CD4-positive, CD25-positive, alpha-beta regulatory T cell (primary cell): ENCODE data around the gene DMD. TPM values are rescaled to one million over a fixed set of nuclear protein-coding genes. Genes with fewer than 3 reads are reported as not detected.

Experiments used
- ATAC-seq, 2 donors: fragments of 150-1000 bp; cut with Tn5 transposase; one replicate each; pipeline ENCODE4 v1.10.0; 2021; ENCODE audit warnings: low read depth in 2 of 2, moderate number of reproducible peaks in 2 of 2, moderate library complexity in 1 of 2
- DNase-seq, 3 donors: peaks; one replicate each; pipeline versions ENCODE4 v3.0.0 to v3.0.0-alpha.2; 2012 to 2022; ENCODE audit warnings: mixed read lengths in 1 of 3
- H3K27ac ChIP-seq: one replicate; pipeline ENCODE4 v1.7.0; 2013; ENCODE audit warnings: mild to moderate bottlenecking, low read length; ENCODE audit not compliant: insufficient read depth, poor library complexity, severe bottlenecking
- H3K27me3 ChIP-seq: one replicate; pipeline ENCODE4 v1.7.0; 2013; ENCODE audit warnings: low read length; ENCODE audit not compliant: control insufficient read depth, insufficient read depth
- H3K36me3 ChIP-seq: one replicate; pipeline ENCODE4 v1.7.0; 2013; ENCODE audit warnings: mild to moderate bottlenecking, low read length, moderate library complexity; ENCODE audit not compliant: control insufficient read depth, insufficient read depth
- H3K4me1 ChIP-seq: 2 replicates; pipeline ENCODE4 v1.7.0; 2013; ENCODE audit warnings: mild to moderate bottlenecking, low read length; ENCODE audit not compliant: insufficient read depth, control insufficient read depth, poor library complexity, severe bottlenecking
- H3K4me3 ChIP-seq: one replicate; pipeline ENCODE4 v1.7.0; 2013; ENCODE audit warnings: low read depth, mild to moderate bottlenecking, low read length, moderate library complexity
- H3K9me3 ChIP-seq, 2 experiments: 1 replicate in 1 of 2; 2 replicates in 1 of 2; pipeline ENCODE4 v1.7.0; 2013; ENCODE audit warnings: low read length in 2 of 2, mild to moderate bottlenecking in 1 of 2, moderate library complexity in 1 of 2; ENCODE audit not compliant: control insufficient read depth in 2 of 2
- H3K27ac Mint-ChIP-seq, 3 donors: one replicate each; pipeline ENCODE4 v1.8.0; 2020 to 2022; ENCODE audit warnings: mild to moderate bottlenecking in 3 of 3, mixed read lengths in 3 of 3, moderate library complexity in 2 of 3
- H3K27me3 Mint-ChIP-seq: one replicate; pipeline ENCODE4 v1.8.0; 2022; ENCODE audit warnings: mild to moderate bottlenecking, mixed read lengths
- H3K36me3 Mint-ChIP-seq: one replicate; pipeline ENCODE4 v1.8.0; 2020; ENCODE audit warnings: mixed read lengths
- H3K4me1 Mint-ChIP-seq, 4 donors: one replicate each; pipeline ENCODE4 v1.8.0; 2020 to 2022; ENCODE audit warnings: mixed read lengths in 4 of 4, mild to moderate bottlenecking in 1 of 4
- H3K4me3 Mint-ChIP-seq, 4 donors: one replicate each; pipeline ENCODE4 v1.8.0; 2020 to 2022; ENCODE audit warnings: mild to moderate bottlenecking in 4 of 4, mixed read lengths in 4 of 4, moderate library complexity in 3 of 4
- H3K9me3 Mint-ChIP-seq, 7 donors: one replicate each; pipeline ENCODE4 v1.8.0; 2020 to 2022; ENCODE audit warnings: mixed read lengths in 7 of 7, mild to moderate bottlenecking in 3 of 7, moderate library complexity in 2 of 7
- polyA plus RNA-seq, 4 donors: library from polyadenylated mRNA; unstranded; fragments of 300-500 nt; fragmentation: Illumina TruSeq; gene quantifications; one replicate each; pipeline ENCODE4 v1.2.3, GENCODE V29; 2021
- total RNA-seq: library from RNA; stranded (reverse); gene quantifications from one replicate; pipeline ENCODE4 v1.2.3, GENCODE V29; 2022

Gene DMD
- total and polyA plus RNA-seq, 5 donors from 2014 or later: 0.20 to 2.8 (median 0.98) TPM

DNA sequence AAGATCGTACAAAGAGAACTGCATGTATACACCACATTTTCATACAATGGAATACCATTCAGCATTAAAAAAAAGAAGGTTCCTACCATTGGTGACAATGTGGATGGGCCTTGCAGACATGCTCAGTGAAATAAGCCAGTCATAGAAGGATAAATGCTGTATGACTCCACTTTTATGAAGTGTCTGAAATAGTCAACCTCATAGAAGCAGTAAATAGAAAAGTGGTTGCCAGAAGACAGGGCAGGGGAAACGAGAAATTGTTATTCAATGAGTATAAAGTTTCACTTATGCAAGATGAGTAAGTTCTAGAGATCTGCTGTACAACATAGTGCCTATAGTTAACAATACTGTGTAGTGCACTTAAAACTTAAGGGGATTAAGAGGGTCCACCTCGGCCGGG lies 1882.1 kb downstream of the DMD start:
- H3K27ac ChIP-seq: no peak overlapping the region
- no peak overlapping the region for H3K4me3 ChIP-seq
- Mint-ChIP-seq H3K36me3 (no peaks in the 10 kb centered on the region), H3K27me3 (no peaks in the 10 kb centered on the region), H3K4me1 (no peaks in the 10 kb centered on the region), H3K4me3 (no peak overlapping the region), H3K27ac (no peak overlapping the region), H3K9me3 (peaks cover 0 to 3% (median 0%) of the 10 kb centered on the region in 7 donors)
- no peaks in the 10 kb centered on the region for H3K36me3 ChIP-seq
- no peaks in the 10 kb centered on the region for H3K27me3 ChIP-seq
- H3K9me3 ChIP-seq: no peaks in the 10 kb centered on the region
- ATAC-seq (no peak), DNase-seq (no peak)
- H3K4me1 ChIP-seq: no peaks in the 10 kb centered on the region

DNA sequence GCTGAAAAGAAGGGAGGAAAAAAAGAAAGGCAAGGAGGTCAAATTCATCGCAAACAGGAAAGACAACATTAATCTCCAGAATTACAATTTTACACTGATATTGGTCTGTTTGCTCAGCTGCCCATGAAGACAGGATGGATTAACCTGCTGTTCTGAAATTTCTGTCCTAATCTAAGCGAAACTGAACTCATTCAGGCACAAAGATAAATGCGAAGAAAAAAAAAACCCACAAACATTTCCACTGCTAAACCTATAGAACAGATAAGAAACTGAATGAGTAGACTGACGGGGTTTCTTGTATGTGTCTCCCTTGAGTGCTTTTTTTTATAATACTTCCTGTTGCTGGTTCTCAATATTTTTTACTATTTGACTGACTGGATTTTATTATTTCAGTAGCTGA lies 1887.7 kb downstream of the DMD start:
- Mint-ChIP-seq H3K36me3 (no peaks in the 10 kb centered on the region), H3K9me3 (peaks cover 0 to 2% (median 0%) of the 10 kb centered on the region in 7 donors), H3K4me1 (no peaks in the 10 kb centered on the region), H3K27me3 (no peaks in the 10 kb centered on the region), H3K27ac (no peak overlapping the region), H3K4me3 (no peak overlapping the region)
- Histone ChIP-seq H3K36me3 (no peaks in the 10 kb centered on the region), H3K4me3 (no peak overlapping the region), H3K27me3 (no peaks in the 10 kb centered on the region), H3K27ac (no peak overlapping the region), H3K9me3 (no peaks in the 10 kb centered on the region), H3K4me1 (no peaks in the 10 kb centered on the region)
- DNase-seq (no peak), ATAC-seq (no peak)

DNA sequence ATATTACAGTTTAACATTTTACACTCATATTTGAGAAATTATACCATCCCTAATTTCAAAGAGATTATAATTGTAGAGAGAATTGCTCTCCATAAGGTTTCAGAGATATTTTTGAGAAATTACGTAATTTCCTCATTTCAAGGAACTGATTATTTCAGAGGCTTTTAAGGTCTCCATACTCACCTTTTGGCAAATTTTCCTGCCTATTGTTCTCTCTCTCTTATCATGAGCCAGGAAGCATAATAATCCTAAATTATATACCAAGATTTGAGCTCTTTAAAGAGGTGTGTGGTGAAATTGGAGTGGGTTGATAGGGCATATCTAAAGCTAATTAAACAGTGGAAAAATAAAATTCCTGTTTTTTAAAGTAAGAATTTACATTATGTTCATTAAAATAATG lies 1890.6 kb downstream of the DMD start:
- Mint-ChIP-seq H3K36me3 (no peaks in the 10 kb centered on the region), H3K9me3 (peaks cover 0 to 6% (median 0%) of the 10 kb centered on the region in 7 donors), H3K27ac (no peak overlapping the region), H3K27me3 (no peaks in the 10 kb centered on the region), H3K4me3 (no peak overlapping the region), H3K4me1 (no peaks in the 10 kb centered on the region)
- no peak overlapping the region for H3K27ac ChIP-seq
- DNase-seq (no peak), ATAC-seq (no peak)
- no peaks in the 10 kb centered on the region for H3K27me3 ChIP-seq
- H3K36me3 ChIP-seq: no peaks in the 10 kb centered on the region
- no peak overlapping the region for H3K4me3 ChIP-seq
- no peaks in the 10 kb centered on the region for H3K9me3 ChIP-seq
- H3K4me1 ChIP-seq: no peaks in the 10 kb centered on the region

DNA sequence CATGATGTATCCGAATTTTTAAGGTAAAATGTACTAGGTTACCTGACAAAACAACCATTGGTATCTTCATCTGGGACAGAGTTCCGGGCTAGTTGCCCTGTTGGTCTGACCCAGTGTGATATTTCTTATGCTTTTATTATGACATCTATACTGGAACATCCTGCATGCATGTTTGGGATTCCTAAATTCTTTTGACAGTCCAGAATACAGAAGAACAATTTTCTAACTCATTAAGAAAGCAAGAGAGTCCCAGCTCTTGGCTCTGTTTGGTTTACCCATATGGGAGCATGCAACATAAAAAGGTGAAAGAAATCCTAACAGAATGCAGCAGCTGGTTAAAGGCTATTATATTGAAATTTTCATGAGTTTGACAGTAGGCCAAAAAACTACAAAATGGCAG lies 1891.8 kb downstream of the DMD start:
- Histone ChIP-seq H3K27me3 (no peaks in the 10 kb centered on the region), H3K27ac (no peak overlapping the region), H3K4me3 (no peak overlapping the region), H3K4me1 (no peaks in the 10 kb centered on the region), H3K9me3 (no peaks in the 10 kb centered on the region), H3K36me3 (no peaks in the 10 kb centered on the region)
- Mint-ChIP-seq H3K4me3 (no peak overlapping the region), H3K9me3 (peaks cover 0 to 6% (median 0%) of the 10 kb centered on the region in 7 donors), H3K27ac (no peak overlapping the region), H3K27me3 (no peaks in the 10 kb centered on the region), H3K4me1 (no peaks in the 10 kb centered on the region), H3K36me3 (no peaks in the 10 kb centered on the region)
- no peak for ATAC-seq
- DNase-seq: no peak

DNA sequence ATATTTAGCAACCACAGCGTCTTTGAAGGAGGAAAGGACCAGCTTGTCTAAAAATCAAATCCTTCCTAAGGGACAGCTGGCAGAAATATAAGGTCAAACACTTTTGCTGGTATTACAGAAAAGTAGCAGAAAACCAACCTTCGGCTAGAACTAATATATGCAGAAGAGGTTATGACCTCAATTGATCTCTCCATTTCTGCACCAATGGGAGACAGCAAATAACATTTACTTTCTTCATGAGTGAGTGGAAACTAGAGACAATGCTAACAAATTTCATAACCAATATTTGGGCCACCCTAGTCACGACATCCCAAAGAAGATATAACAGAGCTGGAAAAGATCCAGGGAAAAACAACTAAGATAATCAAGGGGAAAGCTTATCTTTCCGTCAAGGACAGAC lies 1892.5 kb downstream of the DMD start:
- H3K9me3 Mint-ChIP-seq: peaks cover 0 to 6% (median 0%) of the 10 kb centered on the region in 7 donors
- H3K4me3 ChIP-seq: no peak overlapping the region
- no peak overlapping the region for H3K4me3 Mint-ChIP-seq
- H3K4me1 ChIP-seq: no peaks in the 10 kb centered on the region
- DNase-seq (no peak), ATAC-seq (no peak)
- H3K36me3 ChIP-seq: no peaks in the 10 kb centered on the region
- no peaks in the 10 kb centered on the region for H3K36me3 Mint-ChIP-seq
- H3K9me3 ChIP-seq: no peaks in the 10 kb centered on the region
- no peak overlapping the region for H3K27ac ChIP-seq
- H3K27ac Mint-ChIP-seq: no peak overlapping the region
- H3K27me3 Mint-ChIP-seq: no peaks in the 10 kb centered on the region
- no peaks in the 10 kb centered on the region for H3K4me1 Mint-ChIP-seq
- no peaks in the 10 kb centered on the region for H3K27me3 ChIP-seq

DNA sequence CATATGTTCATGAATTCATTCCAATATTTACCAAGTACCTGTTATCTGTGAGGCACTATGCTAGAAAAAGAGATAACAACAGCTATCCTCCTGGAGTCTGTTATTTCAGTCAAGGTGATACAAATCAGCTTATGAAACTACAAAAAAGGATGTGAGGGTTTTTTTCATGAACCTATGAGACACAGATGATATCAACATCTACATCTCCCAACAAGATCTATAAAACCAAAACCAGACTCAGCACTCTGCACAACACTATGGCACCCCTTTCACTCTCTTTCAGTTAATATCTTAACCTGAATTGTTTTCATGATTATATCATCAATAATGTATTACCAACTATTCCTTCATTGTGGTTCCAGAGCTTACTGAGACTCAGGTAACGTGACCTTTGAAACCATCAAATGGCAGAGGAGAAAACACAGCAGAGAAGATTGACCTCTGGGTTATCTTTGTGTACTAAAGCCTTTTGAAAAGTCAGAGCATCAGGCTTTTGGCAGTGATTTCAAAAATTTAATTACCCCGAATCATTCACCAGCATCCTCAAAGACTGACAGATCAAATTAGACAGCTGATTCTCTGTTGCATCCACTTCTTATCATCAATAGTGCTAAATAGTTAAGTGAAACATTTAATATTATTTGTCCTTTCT lies 1894.9 kb downstream of the DMD start:
- Mint-ChIP-seq H3K4me3 (no peak overlapping the region), H3K36me3 (no peaks in the 10 kb centered on the region), H3K27me3 (no peaks in the 10 kb centered on the region), H3K9me3 (peaks cover 0 to 6% (median 0%) of the 10 kb centered on the region in 7 donors), H3K4me1 (no peaks in the 10 kb centered on the region), H3K27ac (no peak overlapping the region)
- no peak for ATAC-seq
- no peak overlapping the region for H3K27ac ChIP-seq
- no peaks in the 10 kb centered on the region for H3K4me1 ChIP-seq
- DNase-seq: no peak
- no peaks in the 10 kb centered on the region for H3K27me3 ChIP-seq
- no peaks in the 10 kb centered on the region for H3K9me3 ChIP-seq
- H3K4me3 ChIP-seq: no peak overlapping the region
- H3K36me3 ChIP-seq: no peaks in the 10 kb centered on the region

DNA sequence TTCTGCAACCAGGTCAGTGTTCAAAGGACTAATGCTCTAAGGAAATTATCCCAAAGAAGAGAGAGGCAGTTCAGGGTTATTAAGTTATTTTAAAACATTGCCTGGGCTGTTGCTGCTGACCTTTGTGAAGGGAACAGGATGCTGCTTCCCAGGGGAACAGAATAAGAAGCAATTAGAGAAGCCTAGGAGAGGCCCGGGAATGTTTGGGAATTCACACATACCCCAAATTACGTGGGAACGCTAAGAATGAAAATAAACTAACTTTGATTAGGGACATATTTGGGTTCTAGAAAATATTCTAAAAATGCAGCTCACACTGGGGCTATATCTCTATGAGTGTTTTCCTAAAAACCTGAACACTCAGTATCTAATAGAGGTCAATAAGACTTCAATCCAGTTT lies 1896.4 kb downstream of the DMD start:
- Histone ChIP-seq H3K4me1 (no peaks in the 10 kb centered on the region), H3K27ac (no peak overlapping the region), H3K9me3 (no peaks in the 10 kb centered on the region), H3K36me3 (no peaks in the 10 kb centered on the region), H3K27me3 (no peaks in the 10 kb centered on the region), H3K4me3 (no peak overlapping the region)
- DNase-seq: no peak
- ATAC-seq: no peak
- H3K36me3 Mint-ChIP-seq: no peaks in the 10 kb centered on the region
- no peaks in the 10 kb centered on the region for H3K27me3 Mint-ChIP-seq
- H3K4me3 Mint-ChIP-seq: no peak overlapping the region
- no peak overlapping the region for H3K27ac Mint-ChIP-seq
- H3K9me3 Mint-ChIP-seq: peaks cover 0 to 6% (median 0%) of the 10 kb centered on the region in 7 donors
- no peaks in the 10 kb centered on the region for H3K4me1 Mint-ChIP-seq

DNA sequence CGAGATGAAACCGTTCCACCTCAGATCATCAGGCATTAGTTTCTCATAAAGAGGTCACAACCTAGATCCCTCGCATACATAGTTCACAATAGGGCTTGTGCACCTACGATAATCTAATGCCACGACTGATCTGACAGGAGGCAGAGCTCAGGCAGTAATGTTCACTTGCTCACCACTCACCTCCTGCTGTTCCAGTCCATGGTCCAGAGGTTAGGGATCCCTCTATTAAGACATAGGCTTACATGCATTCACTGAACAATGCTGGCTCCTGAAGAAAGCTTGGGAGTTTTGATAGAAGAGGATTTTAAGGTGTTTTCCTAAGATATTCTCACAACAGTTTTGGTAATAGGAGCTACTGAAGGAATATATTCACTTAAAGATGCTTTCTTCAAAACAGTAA lies 1903.4 kb downstream of the DMD start:
- H3K9me3 ChIP-seq: no peaks in the 10 kb centered on the region
- Mint-ChIP-seq H3K9me3 (peaks cover 0 to 5% (median 0%) of the 10 kb centered on the region in 7 donors), H3K36me3 (no peaks in the 10 kb centered on the region), H3K4me1 (peaks cover 0 to 6% (median 0%) of the 10 kb centered on the region in 4 donors), H3K4me3 (no peak overlapping the region), H3K27ac (no peak overlapping the region), H3K27me3 (no peaks in the 10 kb centered on the region)
- no peaks in the 10 kb centered on the region for H3K4me1 ChIP-seq
- no peaks in the 10 kb centered on the region for H3K27me3 ChIP-seq
- H3K36me3 ChIP-seq: no peaks in the 10 kb centered on the region
- ATAC-seq (no peak), DNase-seq (no peak)
- H3K4me3 ChIP-seq: no peak overlapping the region
- H3K27ac ChIP-seq: no peak overlapping the region
